C4-2B (cell line): Measurements from ENCODE around the gene GSTO1.

Source experiments
- CTCF ChIP-seq: fragments of 450-650 bp; conservative IDR thresholded peaks from 2 replicates; pipeline ENCODE4 v1.5.1; 2017; ENCODE audit warnings: mild to moderate bottlenecking
- ZFX ChIP-seq: fragments of 450-650 bp; IDR thresholded peaks from 2 replicates; pipeline ENCODE4 v1.6.1; 2017

DNA sequence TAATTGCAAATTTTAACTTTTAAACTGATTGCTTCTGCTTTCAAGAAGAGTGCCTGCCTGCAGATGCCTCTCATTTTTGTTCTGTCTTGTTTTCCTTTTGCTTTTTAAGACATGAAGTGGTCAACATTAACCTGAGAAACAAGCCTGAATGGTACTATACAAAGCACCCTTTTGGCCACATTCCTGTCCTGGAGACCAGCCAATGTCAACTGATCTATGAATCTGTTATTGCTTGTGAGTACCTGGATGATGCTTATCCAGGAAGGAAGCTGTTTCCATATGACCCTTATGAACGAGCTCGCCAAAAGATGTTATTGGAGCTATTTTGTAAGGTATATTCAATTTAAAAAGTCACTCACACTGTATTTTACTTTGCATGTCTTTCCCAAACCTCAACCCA lies 23.1 kb downstream of the GSTO1 start:
- TF ChIP-seq CTCF = no peak
- no peak for TF ChIP-seq ZFX
